Measurements from ENCODE around the gene PEBP1. TPM values are rescaled to one million over a fixed set of nuclear protein-coding genes. Genes with fewer than 3 reads are reported as not detected.

PEBP1 gene
- total RNA-seq, 1 experiment from 2014 or later, result 320 TPM

DNA sequence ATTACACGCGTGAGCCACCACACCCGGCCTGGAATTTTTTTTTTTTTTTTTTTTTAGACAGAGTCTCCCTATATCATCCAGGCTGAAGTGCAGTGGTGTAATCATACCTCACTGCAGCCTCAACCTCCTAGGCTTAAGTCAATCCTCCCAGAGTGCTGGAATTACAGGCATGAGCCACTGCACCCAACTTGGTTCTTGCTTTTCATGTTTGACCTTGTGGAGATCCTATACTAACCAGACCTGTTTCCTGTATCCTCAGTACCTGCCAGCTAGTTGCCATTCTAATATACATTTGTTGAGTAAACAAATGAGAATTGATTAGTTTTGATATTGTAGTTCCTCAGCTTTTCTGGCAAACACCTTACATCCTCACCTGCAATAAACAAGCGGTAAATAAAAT is 28.9 kb upstream of the PEBP1 start:
- no peaks in the 10 kb centered on the region for H3K27me3 Mint-ChIP-seq (ENCODE audit: low read depth)
- Histone ChIP-seq H3T11ph (ENCODE audit: low read length) (no peak overlapping the region), H3K4ac (ENCODE audit: low read depth, low read length) (no peak overlapping the region), H3K14ac (ENCODE audit: insufficient read depth, low read length) (no peak overlapping the region), H2BK20ac (ENCODE audit: low read depth, low read length, poor library complexity, severe bottlenecking) (no peak overlapping the region), H3K9ac (ENCODE audit: extremely low read depth, insufficient read length, low read length) (no peak overlapping the region), H2BK5ac (ENCODE audit: insufficient read length, low read length) (no peak overlapping the region), H3K23me2 (ENCODE audit: insufficient read length, low read depth, low read length, poor library complexity, severe bottlenecking) (peaks cover 9% of the 10 kb centered on the region), H4K5ac (ENCODE audit: insufficient read length, low read depth, low read length) (no peak overlapping the region), H2AK5ac (ENCODE audit: insufficient read length, low read length) (no peak overlapping the region), H3K4me2 (ENCODE audit: insufficient read depth, insufficient read length, low read length) (no peak overlapping the region), H2AFZ (ENCODE audit: low read length) (no peak overlapping the region), H2BK15ac (ENCODE audit: low read depth, low read length) (no peak overlapping the region), H3K23ac (ENCODE audit: insufficient read length, low read depth, low read length) (no peak overlapping the region), H3K27ac (ENCODE audit: insufficient read length, low read depth, low read length) (no peak overlapping the region), H3K18ac (ENCODE audit: insufficient read length, low read depth, low read length) (no peak overlapping the region), H3K4me1 (ENCODE audit: insufficient read depth, low read length) (peaks cover 3% of the 10 kb centered on the region; the same call in 1 of the 2 replicates), H3K27me3 (ENCODE audit: insufficient read depth, low read length) (no peaks in the 10 kb centered on the region), H4K20me1 (ENCODE audit: control insufficient read depth, insufficient read depth, insufficient read length) (no peaks in the 10 kb centered on the region), H4K8ac (replicated peaks; ENCODE audit: insufficient read length, low read depth, low read length) (no peak overlapping the region), H3K56ac (ENCODE audit: insufficient read length, low read depth, low read length) (no peak overlapping the region), H3K9me3 (ENCODE audit: control insufficient read depth, low read depth, low read length) (no peaks in the 10 kb centered on the region), H4K91ac (ENCODE audit: insufficient read length, low read depth, low read length) (no peak overlapping the region), H3K79me1 (ENCODE audit: insufficient read depth, low read depth, low read length, poor library complexity, severe bottlenecking) (peaks cover 2% of the 10 kb centered on the region), H3K79me2 (ENCODE audit: insufficient read depth, low read length) (peaks cover 5% of the 10 kb centered on the region; the same call in 1 of the 2 replicates), H2BK12ac (ENCODE audit: insufficient read length, low read depth, low read length) (no peak overlapping the region), H2BK120ac (ENCODE audit: low read depth, low read length, poor library complexity, severe bottlenecking) (no peak overlapping the region)
- DNase-seq, result no peak
- H3K4me3 Mint-ChIP-seq, result peak overlapping the region in 1 of 2 experiments; percentile 18; a peak in 1 of 5 replicates
- no CpG with 5 or more reads among the region's 4 CpGs for WGBS (ENCODE audit: extremely low coverage, insufficient read length, low lambda C conversion rate)
- TF ChIP-seq, protein P1, sequence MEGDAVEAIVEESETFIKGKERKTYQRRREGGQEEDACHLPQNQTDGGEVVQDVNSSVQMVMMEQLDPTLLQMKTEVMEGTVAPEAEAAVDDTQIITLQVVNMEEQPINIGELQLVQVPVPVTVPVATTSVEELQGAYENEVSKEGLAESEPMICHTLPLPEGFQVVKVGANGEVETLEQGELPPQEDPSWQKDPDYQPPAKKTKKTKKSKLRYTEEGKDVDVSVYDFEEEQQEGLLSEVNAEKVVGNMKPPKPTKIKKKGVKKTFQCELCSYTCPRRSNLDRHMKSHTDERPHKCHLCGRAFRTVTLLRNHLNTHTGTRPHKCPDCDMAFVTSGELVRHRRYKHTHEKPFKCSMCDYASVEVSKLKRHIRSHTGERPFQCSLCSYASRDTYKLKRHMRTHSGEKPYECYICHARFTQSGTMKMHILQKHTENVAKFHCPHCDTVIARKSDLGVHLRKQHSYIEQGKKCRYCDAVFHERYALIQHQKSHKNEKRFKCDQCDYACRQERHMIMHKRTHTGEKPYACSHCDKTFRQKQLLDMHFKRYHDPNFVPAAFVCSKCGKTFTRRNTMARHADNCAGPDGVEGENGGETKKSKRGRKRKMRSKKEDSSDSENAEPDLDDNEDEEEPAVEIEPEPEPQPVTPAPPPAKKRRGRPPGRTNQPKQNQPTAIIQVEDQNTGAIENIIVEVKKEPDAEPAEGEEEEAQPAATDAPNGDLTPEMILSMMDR (conservative IDR thresholded peaks at IDR 0.05), result no peak
- peaks cover 20 to 25% of the 10 kb centered on the region in 2 experiments for H3K4me1 Mint-ChIP-seq
- H3K36me3 Mint-ChIP-seq (ENCODE audit: insufficient read depth in 1 of 3, low read depth in 3 of 3), result peaks cover 0 to 4% (median 2%) of the 10 kb centered on the region in 3 experiments; a peak in 2 of 7 replicates
- H3K9me3 Mint-ChIP-seq, result no peaks in the 10 kb centered on the region
- H3K27ac Mint-ChIP-seq, result peak overlapping the region; percentile 17 to 76 (median 66); a peak in 4 of 7 replicates
